Pancreas (tissue), 10 donors: ENCODE data around the gene CEBPG. TPM values are rescaled to one million over a fixed set of nuclear protein-coding genes. Genes with fewer than 3 reads are reported as not detected.
A peak's percentile ranks its signal among the peaks of the same experiment; 100 is the strongest.

Source experiments
- ATAC-seq, 4 donors: fragments of 200-7000 bp; cut with Tn5 transposase; one replicate each; pipeline versions ENCODE4 v1.8.0 to v1.9.1; 2020; ENCODE audit warnings: mild to moderate bottlenecking in 4 of 4, moderate library complexity in 4 of 4
- DNase-seq, 6 donors: peaks; one replicate each; pipeline ENCODE4 v3.0.0-alpha.2; 2020
- FAIRE-seq: peaks from 2 replicates; lab custom pipeline; 2012; peaks lifted over from hg19 to GRCh38; lab: Jason Lieb, UNC
- H3K27ac ChIP-seq, 4 donors: fragments of 200-600 bp; sonication (generic); 1 replicate in 3 of 4; 2 replicates in 1 of 4; pipeline versions ENCODE4 v1.5.0 to v1.8.0; 2020
- H3K27me3 ChIP-seq, 4 donors: fragments of 200-600 bp; one replicate each; pipeline ENCODE4 v1.8.0; 2021
- H3K36me3 ChIP-seq, 3 donors: fragments of 200-600 bp; sonication (generic) in 1 of 3; one replicate each; pipeline versions ENCODE4 v1.5.0 to v1.8.0; 2020 to 2021
- H3K4me1 ChIP-seq, 3 donors: fragments of 200-600 bp; one replicate each; pipeline ENCODE4 v1.8.0; 2021
- H3K4me3 ChIP-seq, 4 donors: fragments of 200-600 bp; sonication (generic) in 2 of 4; one replicate each; pipeline versions ENCODE4 v1.5.0 to v1.8.0; 2020 to 2021
- H3K9me3 ChIP-seq, 4 donors: fragments of 200-600 bp; one replicate each; pipeline ENCODE4 v1.8.0; 2021
- CTCF ChIP-seq, 4 donors: fragments of 200-600 bp; sonication (generic) in 3 of 4; IDR thresholded peaks; one replicate each; pipeline versions ENCODE4 v1.5.0 to v1.8.0; 2021; ENCODE audit warnings: antibody characterized with exemption in 4 of 4
- WGBS, 2 donors: extraction: QIAGEN DNeasy Blood & Tissue Kit; methylation state at CpG; one replicate each; pipeline ENCODE4 v1.1.7; 2013; 5-methylcytosine and 5-hydroxymethylcytosine counted together
- intact Hi-C, 3 donors: fragments of 100-400 bp; cut with DNase I; formaldehyde crosslinking; loops; one replicate each; pipeline versions ENCODE4 v1.11.1 to v1.14.2; 2022
- polyA plus RNA-seq, 2 donors: library from polyadenylated mRNA; stranded (reverse); fragments of 200-250 nt; gene quantifications; one replicate each; pipeline ENCODE4 v1.2.3, GENCODE V29; 2013
- total RNA-seq, 6 donors: library from RNA; stranded (reverse); fragmentation: NEBNext Ultra II Directional in 4 of 6; extraction: Animal tissue kit (Norgen Biotek cat#: 25700) in 4 of 6; gene quantifications; one replicate each; pipeline versions ENCODE4 v1.2.1 to v1.2.4, GENCODE V29; 2021 to 2023
- donor health status: healthy with polysubstance abuse.
- donor health status: DM: no; HTN: no; CAD: no; lungs with moderate emphysema.
- donor health status: DM: no; HTN: no; CAD: no.
- donor health status: control.
- donor health status: control.
- donor health status: Bipolar disorder and iron deficiency.
- donor health status: DM: yes; HTN: yes; CAD: no.
- donor health status: DM: no; HTN: no; CAD: no.
- donor health status: DM: no; HTN: no; CAD: no.
- donor health status: DM: yes; HTN: yes; CAD: no.

Gene CEBPG
- total and polyA plus RNA-seq, 8 donors: 6.2 to 34.5 (median 9.4) TPM

- FAIRE-seq (no peak), ATAC-seq (no peak), DNase-seq (peak in 2 of 6 donors; percentile 17 to 59)
- 91% methylated on average over 20 of the region's 20 CpGs for WGBS, 2 donors
- H3K4me3 ChIP-seq: no peak overlapping the region
- intact Hi-C loops: no loop called here
- no peak overlapping the region for H3K27ac ChIP-seq
- no peak for TF ChIP-seq CTCF (IDR thresholded peaks at IDR 0.05)
- H3K9me3 ChIP-seq: no peaks in the 10 kb centered on the region
- H3K36me3 ChIP-seq: no peaks in the 10 kb centered on the region
- no peaks in the 10 kb centered on the region for H3K4me1 ChIP-seq
- no peaks in the 10 kb centered on the region for H3K27me3 ChIP-seq
Measured at GRCh38 chr19:33411621-33412180, 38.2 kb downstream of the CEBPG start.

DNA sequence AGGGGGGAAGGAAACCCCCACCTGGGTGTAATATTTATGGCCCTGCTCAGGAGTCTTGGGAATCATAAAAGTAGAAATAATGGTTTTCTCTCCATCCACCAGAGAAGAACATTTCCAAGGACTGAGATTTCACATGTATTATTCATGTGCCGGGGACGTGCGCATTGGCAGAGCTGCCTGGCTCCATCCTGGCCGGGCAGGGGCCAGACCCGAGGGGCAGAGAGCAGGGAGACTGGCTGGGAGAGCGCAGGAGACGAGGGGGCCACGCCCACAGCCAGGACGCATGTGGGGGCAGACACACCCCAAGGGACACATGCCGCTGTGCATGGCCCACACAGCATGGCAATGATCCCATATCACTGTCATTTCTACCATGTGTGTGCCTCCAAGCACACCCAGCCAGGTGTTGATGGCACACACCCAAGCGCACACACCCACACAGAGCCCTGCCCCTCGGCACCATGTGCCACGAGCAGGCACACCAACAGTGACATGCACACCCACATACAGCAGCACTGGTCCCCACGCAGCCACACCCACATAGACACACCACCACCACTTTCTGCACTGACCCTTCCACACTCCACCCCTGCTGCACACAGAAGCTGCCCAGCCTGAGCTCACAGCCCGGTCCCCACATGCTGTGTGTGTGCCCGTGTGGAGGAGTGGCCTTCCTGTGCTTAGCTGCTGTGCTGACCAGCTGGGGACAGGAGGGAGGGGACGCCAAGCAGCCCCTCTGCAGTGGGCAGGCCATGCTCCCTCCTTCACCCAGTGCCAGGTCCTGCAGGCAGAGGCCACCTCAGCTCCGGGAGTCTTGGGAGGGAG, 39.3 kb downstream of the CEBPG start:
- no peak for TF ChIP-seq CTCF (IDR thresholded peaks at IDR 0.05)
- ATAC-seq (no peak), DNase-seq (peak in 2 of 6 donors; percentile 19 to 44), FAIRE-seq (no peak)
- no peaks in the 10 kb centered on the region for H3K9me3 ChIP-seq
- no peaks in the 10 kb centered on the region for H3K36me3 ChIP-seq
- H3K27me3 ChIP-seq: no peaks in the 10 kb centered on the region
- 85 to 89% methylated on average over 18 of the region's 18 CpGs for WGBS, 2 donors
- no peaks in the 10 kb centered on the region for H3K4me1 ChIP-seq
- no peak overlapping the region for H3K4me3 ChIP-seq
- intact Hi-C loops: no loop called here
- H3K27ac ChIP-seq: no peak overlapping the region

DNA sequence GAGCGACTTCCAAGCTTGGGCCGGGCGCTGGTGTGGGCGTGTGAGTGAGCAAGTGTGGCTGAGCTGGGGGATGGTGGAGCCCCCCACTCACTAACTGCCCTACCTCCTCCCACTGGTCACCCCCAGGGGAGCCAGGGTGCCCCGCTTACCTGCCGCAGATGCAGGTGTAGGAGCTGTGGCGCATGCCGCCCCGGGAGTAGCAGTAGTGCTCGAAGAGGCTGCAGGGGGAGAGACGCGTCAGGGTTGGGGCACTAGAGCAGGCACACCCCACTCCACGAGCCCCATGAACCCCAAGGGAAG, 39.9 kb downstream of the CEBPG start:
- 94 to 98% methylated on average over 10 to 13 of the region's 13 CpGs for WGBS, 2 donors
- FAIRE-seq (no peak), DNase-seq (peak in 1 of 6 donors; percentile 69), ATAC-seq (no peak)
- H3K4me3 ChIP-seq: no peak overlapping the region
- TF ChIP-seq CTCF (IDR thresholded peaks at IDR 0.05): no peak
- H3K27ac ChIP-seq: no peak overlapping the region
- no peaks in the 10 kb centered on the region for H3K27me3 ChIP-seq
- H3K4me1 ChIP-seq: no peaks in the 10 kb centered on the region
- intact Hi-C loops: no loop called here
- no peaks in the 10 kb centered on the region for H3K36me3 ChIP-seq
- H3K9me3 ChIP-seq: no peaks in the 10 kb centered on the region

DNA sequence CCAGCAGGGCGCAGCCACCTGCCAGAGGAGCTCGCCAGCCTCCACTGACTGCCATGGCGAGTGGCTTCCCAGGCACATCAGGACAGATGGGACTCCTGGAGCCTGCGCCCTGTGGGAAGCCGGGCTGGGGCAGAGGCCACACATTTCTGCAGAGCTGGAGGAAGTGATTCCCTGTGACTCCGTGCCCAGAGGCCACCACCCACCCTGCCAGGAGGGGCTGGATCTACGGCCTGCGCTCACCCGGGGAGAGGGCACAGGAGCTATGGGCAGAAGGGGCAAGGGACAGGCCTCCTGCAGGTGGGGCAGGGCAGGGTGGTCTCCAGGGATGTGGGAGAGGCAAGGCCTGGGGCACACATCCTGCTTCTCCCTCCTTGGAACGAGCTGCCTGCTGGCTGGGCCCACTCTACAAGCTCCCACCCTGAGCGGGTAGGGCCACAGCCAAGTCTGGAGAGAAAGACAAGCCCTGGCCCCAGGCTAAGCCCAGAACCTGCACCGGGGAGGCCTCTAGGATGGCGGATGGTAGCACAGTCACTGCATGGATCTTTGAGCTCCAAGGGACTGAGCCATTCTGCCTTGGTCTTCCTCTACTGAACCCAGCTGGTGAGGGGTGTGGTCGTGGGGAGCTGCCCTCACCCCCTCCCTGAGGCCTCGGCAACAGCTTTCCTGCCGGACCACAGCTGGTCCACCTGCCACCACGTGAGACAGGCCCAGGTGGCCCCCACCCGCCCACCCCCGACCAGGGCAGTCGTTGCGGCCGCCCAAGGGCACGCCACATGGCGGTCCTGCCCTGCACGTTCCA, 40.6 kb downstream of the CEBPG start:
- TF ChIP-seq CTCF (IDR thresholded peaks at IDR 0.05): no peak
- peak in 1 of 6 donors; percentile 69 for DNase-seq
- H3K4me3 ChIP-seq: no peak overlapping the region
- H3K27me3 ChIP-seq: no peaks in the 10 kb centered on the region
- H3K27ac ChIP-seq: no peak overlapping the region
- 87 to 88% methylated on average over 24 to 25 of the region's 25 CpGs for WGBS, 2 donors
- intact Hi-C loops: no loop called here
- no peaks in the 10 kb centered on the region for H3K36me3 ChIP-seq
- H3K9me3 ChIP-seq: no peaks in the 10 kb centered on the region
- ATAC-seq: no peak
- FAIRE-seq: no peak
- no peaks in the 10 kb centered on the region for H3K4me1 ChIP-seq
